Measurements from ENCODE around the gene ASTN2.

GRCh38 chr9:116549786-116550660 is 864.8 kb downstream of the ASTN2 start:
- TF ChIP-seq EZH2 (IDR thresholded peaks at IDR 0.05; ENCODE audit: borderline replicate concordance, low read depth, low read length), result no peak
- TF ChIP-seq HDAC6 (IDR thresholded peaks at IDR 0.05; ENCODE audit: low read depth, low read length), result no peak
- TF ChIP-seq EHMT2 (IDR thresholded peaks at IDR 0.05), result no peak
- no peak for TF ChIP-seq EP300 (IDR thresholded peaks at IDR 0.05; ENCODE audit: low read length)
- no peak for TF ChIP-seq MED1 (CRISPR knock-in tag; IDR thresholded peaks at IDR 0.05; ENCODE audit: borderline replicate concordance)
- TF ChIP-seq SOX6 (IDR thresholded peaks at IDR 0.05), result no peak
- no peak for TF ChIP-seq USF1 (CRISPR knock-in tag; IDR thresholded peaks at IDR 0.05)
- no peak for TF ChIP-seq ZBTB7A (IDR thresholded peaks at IDR 0.05; ENCODE audit: borderline replicate concordance, control insufficient read depth, low read depth, low read length)
- TF ChIP-seq CTCF (IDR thresholded peaks at IDR 0.05 in 2 of 3, conservative IDR thresholded peaks at IDR 0.05 in 1 of 3; ENCODE audit: insufficient read depth in 2 of 3, low read depth in 1 of 3, low read length in 3 of 3), result no peak
- TF ChIP-seq ZC3H8 (IDR thresholded peaks at IDR 0.05), result no peak
- no peak for TF ChIP-seq POLR3A (IDR thresholded peaks at IDR 0.05; ENCODE audit: borderline replicate concordance, extremely low read depth, insufficient read depth, insufficient read length)

Measured in K562 (cell line).